ENCODE results near the gene FBLN5.

- TF ChIP-seq CTCF (IDR thresholded peaks at IDR 0.05) = no peak
- TF ChIP-seq POLR2A (IDR thresholded peaks at IDR 0.05) = no peak
- TF ChIP-seq EP300 (IDR thresholded peaks at IDR 0.05) = no peak
Measured at GRCh38 chr14:91902336-91902735, 45.2 kb downstream of the FBLN5 start.
